ENCODE data around the gene ATG2A. TPM values are rescaled to one million over a fixed set of nuclear protein-coding genes. Genes with fewer than 3 reads are reported as not detected.

The ATG2A gene
- total and polyA plus RNA-seq, 7 donors: 11.0 to 21.6 (median 19.5) TPM

DNA sequence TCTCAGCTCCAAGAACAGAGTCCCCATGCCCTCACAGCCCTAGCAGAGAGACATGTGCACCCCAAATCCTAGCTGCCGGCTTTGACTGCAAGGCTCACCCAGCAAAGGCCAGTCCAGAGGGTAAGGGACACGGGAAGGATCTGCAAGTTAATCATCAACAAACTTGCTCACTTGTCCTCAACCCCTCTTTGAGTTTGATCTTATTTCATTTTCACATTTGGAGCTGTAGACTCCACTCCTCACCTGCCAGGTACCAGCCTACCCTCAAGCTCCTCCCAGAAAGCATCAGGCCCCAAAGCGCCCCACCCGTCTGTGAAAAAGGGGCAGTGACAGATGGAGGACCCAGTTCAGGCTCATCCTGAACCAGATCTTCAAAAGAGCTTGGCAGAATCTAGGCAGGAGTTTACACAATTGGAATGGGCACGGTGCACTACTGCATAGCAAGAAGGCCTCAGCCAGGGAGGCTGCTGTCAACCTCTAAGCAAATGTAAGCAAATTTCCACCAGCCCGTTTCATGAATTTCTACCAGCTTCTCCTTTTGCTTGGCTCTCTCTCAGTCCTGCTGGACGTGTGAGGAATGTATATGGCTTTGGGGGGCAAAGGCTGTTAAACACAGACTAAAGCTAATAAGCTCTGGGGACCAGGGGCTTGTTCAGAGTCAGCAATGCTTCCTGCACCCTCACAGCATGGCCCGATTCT, 44.1 kb downstream of the ATG2A start:
- H3K27me3 ChIP-seq (ENCODE audit: insufficient read depth in 3 of 3, low read length in 2 of 3): no peaks in the 10 kb centered on the region
- H3K4me1 ChIP-seq: peaks cover 91% of the 10 kb centered on the region
- peaks cover 0 to 27% of the 10 kb centered on the region in 2 donors for H3K36me3 ChIP-seq (ENCODE audit: insufficient read depth in 1 of 2, low read depth in 1 of 2)
- ATAC-seq (no peak), DNase-seq (no peak)
- peak overlapping the region; percentile 98 for H3K27ac ChIP-seq
- TF ChIP-seq, protein P1, sequence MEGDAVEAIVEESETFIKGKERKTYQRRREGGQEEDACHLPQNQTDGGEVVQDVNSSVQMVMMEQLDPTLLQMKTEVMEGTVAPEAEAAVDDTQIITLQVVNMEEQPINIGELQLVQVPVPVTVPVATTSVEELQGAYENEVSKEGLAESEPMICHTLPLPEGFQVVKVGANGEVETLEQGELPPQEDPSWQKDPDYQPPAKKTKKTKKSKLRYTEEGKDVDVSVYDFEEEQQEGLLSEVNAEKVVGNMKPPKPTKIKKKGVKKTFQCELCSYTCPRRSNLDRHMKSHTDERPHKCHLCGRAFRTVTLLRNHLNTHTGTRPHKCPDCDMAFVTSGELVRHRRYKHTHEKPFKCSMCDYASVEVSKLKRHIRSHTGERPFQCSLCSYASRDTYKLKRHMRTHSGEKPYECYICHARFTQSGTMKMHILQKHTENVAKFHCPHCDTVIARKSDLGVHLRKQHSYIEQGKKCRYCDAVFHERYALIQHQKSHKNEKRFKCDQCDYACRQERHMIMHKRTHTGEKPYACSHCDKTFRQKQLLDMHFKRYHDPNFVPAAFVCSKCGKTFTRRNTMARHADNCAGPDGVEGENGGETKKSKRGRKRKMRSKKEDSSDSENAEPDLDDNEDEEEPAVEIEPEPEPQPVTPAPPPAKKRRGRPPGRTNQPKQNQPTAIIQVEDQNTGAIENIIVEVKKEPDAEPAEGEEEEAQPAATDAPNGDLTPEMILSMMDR (IDR thresholded peaks at IDR 0.05): no peak
- intact Hi-C loops (cut with DNase I): no loop called here
- 76 to 89% (median 77%) methylated on average over 8 of the region's 8 CpGs for WGBS, 3 donors
- H3K4me3 ChIP-seq: peak overlapping the region; percentile 25
- no peaks in the 10 kb centered on the region for H3K9me3 ChIP-seq

DNA sequence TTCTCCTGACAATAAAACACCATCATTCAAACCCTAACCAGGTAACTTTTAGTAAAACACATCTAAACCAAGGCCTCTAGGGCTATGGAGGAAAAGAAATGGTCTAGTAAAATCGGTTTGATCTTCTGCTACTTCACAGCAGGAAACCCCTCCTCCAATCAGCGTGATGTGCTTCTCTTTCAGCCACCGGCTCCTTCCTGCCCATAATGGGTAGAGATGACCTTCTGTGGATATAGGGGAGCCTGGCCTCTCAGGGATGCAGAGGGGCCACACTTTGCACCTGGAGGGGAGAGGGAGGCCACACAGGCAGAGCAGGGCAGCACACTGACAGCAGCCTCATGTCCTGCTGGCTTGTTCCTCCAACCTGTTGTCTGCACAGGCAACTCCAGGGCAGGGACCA, 45.5 kb downstream of the ATG2A start:
- Histone ChIP-seq H3K27ac (peak overlapping the region; percentile 98), H3K36me3 (ENCODE audit: insufficient read depth in 1 of 2, low read depth in 1 of 2) (peaks cover 0 to 27% of the 10 kb centered on the region in 2 donors), H3K4me1 (peaks cover 85% of the 10 kb centered on the region), H3K27me3 (ENCODE audit: insufficient read depth in 3 of 3, low read length in 2 of 3) (no peaks in the 10 kb centered on the region), H3K9me3 (no peaks in the 10 kb centered on the region), H3K4me3 (peak overlapping the region; percentile 43)
- no peak for ATAC-seq
- DNase-seq: no peak
- intact Hi-C loops (cut with DNase I): no loop called here
- 47 to 52% (median 49%) methylated on average over 3 of the region's 3 CpGs for WGBS, 3 donors
- TF ChIP-seq, protein P1 (IDR thresholded peaks at IDR 0.05): no peak

DNA sequence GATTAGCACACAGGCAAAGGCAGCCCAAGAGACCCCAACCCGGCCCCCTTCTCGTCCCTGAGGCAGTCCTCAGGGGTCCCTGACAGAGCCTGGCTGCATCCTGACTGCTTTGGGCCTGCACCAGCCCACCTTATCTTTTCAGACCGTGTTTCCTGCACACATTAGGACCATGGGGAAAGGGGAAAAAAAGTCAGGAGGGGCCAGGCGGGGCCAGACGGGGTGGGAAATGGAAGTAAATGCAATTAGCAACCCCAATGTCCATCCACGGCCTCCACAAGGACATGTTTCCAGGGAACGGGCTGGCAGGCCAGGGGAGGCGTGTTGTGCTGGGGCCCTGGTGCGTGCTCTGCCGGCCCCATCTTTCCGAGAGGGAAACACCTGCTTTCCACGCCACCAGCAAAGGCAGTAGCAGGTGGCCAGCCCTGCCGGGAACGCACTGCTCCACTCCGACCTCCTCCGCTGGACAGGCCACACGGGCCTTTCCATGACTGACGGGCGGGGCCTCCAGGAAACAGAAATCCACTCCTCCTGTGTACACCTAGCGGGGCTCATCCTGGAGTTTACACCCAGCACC, 46.0 kb downstream of the ATG2A start:
- no peaks in the 10 kb centered on the region for H3K9me3 ChIP-seq
- DNase-seq (no peak), ATAC-seq (no peak)
- H3K4me3 ChIP-seq: peak overlapping the region; percentile 43
- no peaks in the 10 kb centered on the region for H3K27me3 ChIP-seq (ENCODE audit: insufficient read depth in 3 of 3, low read length in 2 of 3)
- TF ChIP-seq, protein P1 (IDR thresholded peaks at IDR 0.05): no peak
- intact Hi-C loops (cut with DNase I): no loop called here
- H3K36me3 ChIP-seq (ENCODE audit: insufficient read depth in 1 of 2, low read depth in 1 of 2): peaks cover 0 to 27% of the 10 kb centered on the region in 2 donors
- WGBS, 3 donors: 24 to 42% (median 29%) methylated on average over 19 to 20 of the region's 20 CpGs
- H3K4me1 ChIP-seq: peaks cover 83% of the 10 kb centered on the region
- peak overlapping the region; percentile 98 for H3K27ac ChIP-seq

DNA sequence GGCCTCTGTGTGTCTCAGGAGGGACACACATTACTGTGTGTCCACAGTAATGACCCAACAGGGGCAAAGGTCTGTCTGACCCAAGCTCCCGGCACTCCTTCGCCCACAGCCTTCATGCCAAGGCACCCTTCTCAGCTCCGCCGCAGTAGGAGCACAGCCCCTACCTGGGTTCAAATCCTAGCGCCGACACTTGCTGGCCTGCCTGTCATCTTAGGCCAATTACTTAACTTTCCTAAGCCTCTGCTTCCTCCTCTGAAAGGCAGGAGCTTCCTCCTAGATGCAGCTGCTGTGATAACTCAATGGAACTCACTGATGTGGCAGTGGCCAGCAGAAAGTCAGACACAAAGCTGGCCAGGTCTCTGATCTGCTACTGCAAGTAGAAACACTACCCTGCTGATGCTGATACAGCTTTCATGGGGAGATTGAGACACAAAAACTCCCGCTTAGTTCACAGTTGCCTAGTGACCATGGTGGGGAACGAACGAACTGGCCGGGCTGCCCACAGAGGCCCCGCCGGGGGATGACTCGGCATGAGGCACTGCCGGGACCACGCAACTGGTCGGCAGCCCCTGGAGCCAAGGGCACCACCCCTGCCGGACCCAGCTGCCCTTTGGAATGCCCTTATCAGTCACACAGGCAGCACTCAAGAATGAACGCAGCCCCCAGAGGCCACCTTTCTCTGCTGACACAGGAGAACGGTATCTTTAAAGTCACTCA, 46.7 kb downstream of the ATG2A start:
- Histone ChIP-seq H3K27me3 (ENCODE audit: insufficient read depth in 3 of 3, low read length in 2 of 3) (no peaks in the 10 kb centered on the region), H3K9me3 (no peaks in the 10 kb centered on the region), H3K4me1 (peaks cover 83% of the 10 kb centered on the region), H3K27ac (peak overlapping the region; percentile 98), H3K36me3 (ENCODE audit: insufficient read depth in 1 of 2, low read depth in 1 of 2) (peaks cover 0 to 27% of the 10 kb centered on the region in 2 donors), H3K4me3 (peak overlapping the region; percentile 43)
- peak; percentile 83 to 85 for DNase-seq
- 13 to 40% (median 17%) methylated on average over 17 to 19 of the region's 19 CpGs for WGBS, 3 donors
- intact Hi-C loops (cut with DNase I): no loop called here
- TF ChIP-seq, protein P1 (IDR thresholded peaks at IDR 0.05): no peak
- peak; percentile 58 to 75 (median 68) for ATAC-seq

Measured in psoas muscle (tissue), 8 donors.